ENCODE data around the gene PRX.

The PRX gene

GRCh38 chr19:40420451-40420765 lies 7.2 kb upstream of the PRX start:
- H3K4me2 ChIP-seq (ENCODE audit: insufficient read depth, low read length): peak overlapping the region; percentile 91
- peaks cover 24% of the 10 kb centered on the region for H3K4me1 ChIP-seq (ENCODE audit: insufficient read depth, low read length)
- no peak for ATAC-seq (ENCODE audit: insufficient read depth, low read depth)

GRCh38 chr19:40419780-40420179 lies 6.6 kb upstream of the PRX start:
- Histone ChIP-seq H3K36me3 (ENCODE audit: insufficient read depth, low read length) (peaks cover 10% of the 10 kb centered on the region; the same call in 1 of the 2 replicates), H4K20me1 (ENCODE audit: insufficient read depth, low read length) (no peaks in the 10 kb centered on the region), H3K79me2 (ENCODE audit: insufficient read depth, low read length) (peaks cover 14% of the 10 kb centered on the region), H3K27ac (ENCODE audit: low read length) (no peak overlapping the region), H2AFZ (ENCODE audit: low read depth, low read length) (no peak overlapping the region), H3K9ac (ENCODE audit: low read depth, low read length) (no peak overlapping the region), H3K4me1 (ENCODE audit: insufficient read depth, low read length) (peaks cover 21% of the 10 kb centered on the region), H3K27me3 (ENCODE audit: insufficient read depth, low read length, poor library complexity) (no peaks in the 10 kb centered on the region), H3K9me3 (ENCODE audit: insufficient read depth, low read length, severe bottlenecking) (no peaks in the 10 kb centered on the region), H3K4me2 (ENCODE audit: insufficient read depth, low read length) (no peak overlapping the region), H3K4me3 (ENCODE audit: low read depth in 1 of 2, low read length in 2 of 2) (no peak overlapping the region)
- TF ChIP-seq CTCF (IDR thresholded peaks at IDR 0.05; ENCODE audit: borderline replicate concordance, extremely low read depth, low read length, poor library complexity, severe bottlenecking) (no peak), EZH2 (IDR thresholded peaks at IDR 0.05; ENCODE audit: borderline replicate concordance, low read depth, low read length, severe bottlenecking) (no peak)
- DNase-seq: no peak
- ATAC-seq (ENCODE audit: insufficient read depth, low read depth): no peak

More at GRCh38 chr19:40420451-40420765, 7.2 kb upstream of the PRX start:
- Histone ChIP-seq H2AFZ (ENCODE audit: low read depth, low read length) (peak overlapping the region; percentile 83), H3K9ac (ENCODE audit: low read depth, low read length) (peak overlapping the region; percentile 78), H3K27me3 (ENCODE audit: insufficient read depth, low read length, poor library complexity) (no peaks in the 10 kb centered on the region), H3K79me2 (ENCODE audit: insufficient read depth, low read length) (peaks cover 19% of the 10 kb centered on the region), H3K9me3 (ENCODE audit: insufficient read depth, low read length, severe bottlenecking) (no peaks in the 10 kb centered on the region), H3K27ac (ENCODE audit: low read length) (peak overlapping the region; percentile 78; the same call in 1 of the 2 replicates), H4K20me1 (ENCODE audit: insufficient read depth, low read length) (no peaks in the 10 kb centered on the region), H3K36me3 (ENCODE audit: insufficient read depth, low read length) (peaks cover 13% of the 10 kb centered on the region; the same call in 1 of the 2 replicates), H3K4me3 (ENCODE audit: low read depth in 1 of 2, low read length in 2 of 2) (peak overlapping the region; percentile 27 to 61; a peak in 3 of 4 replicates)
- no peak for DNase-seq
- TF ChIP-seq CTCF (IDR thresholded peaks at IDR 0.05; ENCODE audit: borderline replicate concordance, extremely low read depth, low read length, poor library complexity, severe bottlenecking): no peak
- no peak for TF ChIP-seq EZH2 (IDR thresholded peaks at IDR 0.05; ENCODE audit: borderline replicate concordance, low read depth, low read length, severe bottlenecking)

GRCh38 chr19:40419066-40419612 lies 6.0 kb upstream of the PRX start:
- Histone ChIP-seq H3K27me3 (ENCODE audit: insufficient read depth, low read length, poor library complexity) (no peaks in the 10 kb centered on the region), H3K4me3 (ENCODE audit: low read depth in 1 of 2, low read length in 2 of 2) (no peak overlapping the region), H3K4me2 (ENCODE audit: insufficient read depth, low read length) (no peak overlapping the region), H4K20me1 (ENCODE audit: insufficient read depth, low read length) (no peaks in the 10 kb centered on the region), H3K27ac (ENCODE audit: low read length) (no peak overlapping the region), H2AFZ (ENCODE audit: low read depth, low read length) (no peak overlapping the region), H3K9me3 (ENCODE audit: insufficient read depth, low read length, severe bottlenecking) (no peaks in the 10 kb centered on the region), H3K36me3 (ENCODE audit: insufficient read depth, low read length) (peaks cover 10% of the 10 kb centered on the region; the same call in 1 of the 2 replicates), H3K4me1 (ENCODE audit: insufficient read depth, low read length) (peaks cover 15% of the 10 kb centered on the region), H3K9ac (ENCODE audit: low read depth, low read length) (no peak overlapping the region), H3K79me2 (ENCODE audit: insufficient read depth, low read length) (peaks cover 9% of the 10 kb centered on the region)
- no peak for TF ChIP-seq EZH2 (IDR thresholded peaks at IDR 0.05; ENCODE audit: borderline replicate concordance, low read depth, low read length, severe bottlenecking)
- TF ChIP-seq CTCF (IDR thresholded peaks at IDR 0.05; ENCODE audit: borderline replicate concordance, extremely low read depth, low read length, poor library complexity, severe bottlenecking): no peak
- DNase-seq (no peak), ATAC-seq (ENCODE audit: insufficient read depth, low read depth) (no peak)
